C4-2B (cell line): ENCODE data around the gene RABL2A.

ENCODE experiments used
- ZFX ChIP-seq: fragments of 450-650 bp; IDR thresholded peaks from 2 replicates; pipeline ENCODE4 v1.6.1; 2017
- TF ChIP-seq, protein P1 (sequence below): fragments of 450-650 bp; conservative IDR thresholded peaks from 2 replicates; pipeline ENCODE4 v1.5.1; 2017; ENCODE audit warnings: mild to moderate bottlenecking

- TF ChIP-seq, protein P1, sequence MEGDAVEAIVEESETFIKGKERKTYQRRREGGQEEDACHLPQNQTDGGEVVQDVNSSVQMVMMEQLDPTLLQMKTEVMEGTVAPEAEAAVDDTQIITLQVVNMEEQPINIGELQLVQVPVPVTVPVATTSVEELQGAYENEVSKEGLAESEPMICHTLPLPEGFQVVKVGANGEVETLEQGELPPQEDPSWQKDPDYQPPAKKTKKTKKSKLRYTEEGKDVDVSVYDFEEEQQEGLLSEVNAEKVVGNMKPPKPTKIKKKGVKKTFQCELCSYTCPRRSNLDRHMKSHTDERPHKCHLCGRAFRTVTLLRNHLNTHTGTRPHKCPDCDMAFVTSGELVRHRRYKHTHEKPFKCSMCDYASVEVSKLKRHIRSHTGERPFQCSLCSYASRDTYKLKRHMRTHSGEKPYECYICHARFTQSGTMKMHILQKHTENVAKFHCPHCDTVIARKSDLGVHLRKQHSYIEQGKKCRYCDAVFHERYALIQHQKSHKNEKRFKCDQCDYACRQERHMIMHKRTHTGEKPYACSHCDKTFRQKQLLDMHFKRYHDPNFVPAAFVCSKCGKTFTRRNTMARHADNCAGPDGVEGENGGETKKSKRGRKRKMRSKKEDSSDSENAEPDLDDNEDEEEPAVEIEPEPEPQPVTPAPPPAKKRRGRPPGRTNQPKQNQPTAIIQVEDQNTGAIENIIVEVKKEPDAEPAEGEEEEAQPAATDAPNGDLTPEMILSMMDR: no peak
- no peak for TF ChIP-seq ZFX
Measured at GRCh38 chr2:113676623-113677266, 49.7 kb downstream of the RABL2A start.
